Vagina (tissue), 2 donors: Measurements from ENCODE around the gene TMED10. TPM values are rescaled to one million over a fixed set of nuclear protein-coding genes. Genes with fewer than 3 reads are reported as not detected.

Experiments used
- DNase-seq, 2 donors: peaks; one replicate each; pipeline ENCODE4 v3.0.0-alpha.2; 2017; ENCODE audit errors: extremely low spot score in 2 of 2
- H3K27ac ChIP-seq: fragments of 200-600 bp; sonication (generic); one replicate; pipeline ENCODE4 v1.5.1; 2019
- H3K27me3 ChIP-seq: fragments of 200-600 bp; sonication (generic); one replicate; pipeline ENCODE4 v1.5.1; 2019
- H3K36me3 ChIP-seq, 2 donors: fragments of 200-600 bp; sonication (generic); one replicate each; pipeline ENCODE4 v1.5.1; 2017 to 2019
- H3K4me1 ChIP-seq: fragments of 200-600 bp; sonication (generic); one replicate; pipeline ENCODE4 v1.5.1; 2019
- H3K4me3 ChIP-seq, 2 donors: fragments of 200-600 bp; sonication (generic); 1 replicate in 1 of 2; 2 replicates in 1 of 2; pipeline ENCODE4 v1.5.1; 2016 to 2019
- H3K9me3 ChIP-seq: fragments of 200-600 bp; sonication (generic); one replicate; pipeline ENCODE4 v1.5.1; 2019
- CTCF ChIP-seq, 3 experiments: fragments of 450-650 bp in 2 of 3; fragments of 200-600 bp in 1 of 3; sonication (generic) in 1 of 3; IDR thresholded peaks; one replicate each; pipeline ENCODE4 v1.5.1; 2017 to 2019; ENCODE audit warnings: antibody characterized with exemption in 3 of 3, mild to moderate bottlenecking in 2 of 3, moderate library complexity in 2 of 3
- POLR2A ChIP-seq, 2 donors: fragments of 450-650 bp; IDR thresholded peaks; one replicate each; pipeline ENCODE4 v1.6.1; 2017; ENCODE audit warnings: antibody characterized with exemption in 2 of 2, mild to moderate bottlenecking in 2 of 2, moderate library complexity in 2 of 2
- POLR2AphosphoS5 ChIP-seq, 2 donors: sonication (generic); formaldehyde crosslinking; IDR thresholded peaks; one replicate each; pipeline ENCODE4 v1.9.0; 2017; ENCODE audit warnings: antibody characterized with exemption in 2 of 2, mild to moderate bottlenecking in 2 of 2, low read depth in 1 of 2; ENCODE audit not compliant: insufficient read depth in 1 of 2
- intact Hi-C: fragments of 100-400 bp; cut with DNase I; formaldehyde crosslinking; loops from one replicate; pipeline ENCODE4 v1.15.1; 2023
- total RNA-seq: library from RNA; depleted of rRNA; stranded (reverse); fragments of >200 nt; gene quantifications from one replicate; pipeline ENCODE4 v1.2.3, GENCODE V29; 2016

Gene TMED10
- total RNA-seq, 1 donor from 2014 or later, result 249 TPM

- Histone ChIP-seq H3K36me3 (no peaks in the 10 kb centered on the region), H3K4me3 (no peak overlapping the region), H3K27me3 (no peaks in the 10 kb centered on the region), H3K4me1 (peaks cover 32% of the 10 kb centered on the region), H3K9me3 (no peaks in the 10 kb centered on the region), H3K27ac (no peak overlapping the region)
- TF ChIP-seq CTCF (IDR thresholded peaks at IDR 0.05), result no peak
- TF ChIP-seq POLR2A (IDR thresholded peaks at IDR 0.05), result no peak
- no peak for TF ChIP-seq POLR2AphosphoS5 (IDR thresholded peaks at IDR 0.05; ENCODE audit: insufficient read depth in 1 of 2, low read depth in 1 of 2)
- intact Hi-C loops, result no loop called here
- no peak for DNase-seq
Measured at GRCh38 chr14:75196468-75196867, 20.1 kb upstream of the TMED10 start.

GRCh38 chr14:75196064-75196463 is 19.7 kb upstream of the TMED10 start:
- TF ChIP-seq CTCF (IDR thresholded peaks at IDR 0.05) (no peak), POLR2AphosphoS5 (IDR thresholded peaks at IDR 0.05; ENCODE audit: insufficient read depth in 1 of 2, low read depth in 1 of 2) (no peak), POLR2A (IDR thresholded peaks at IDR 0.05) (no peak)
- H3K36me3 ChIP-seq, result no peaks in the 10 kb centered on the region
- intact Hi-C loops, result no loop called here
- no peak for DNase-seq
- H3K27me3 ChIP-seq, result no peaks in the 10 kb centered on the region
- H3K27ac ChIP-seq, result no peak overlapping the region
- peaks cover 29% of the 10 kb centered on the region for H3K4me1 ChIP-seq
- no peak overlapping the region for H3K4me3 ChIP-seq
- H3K9me3 ChIP-seq, result no peaks in the 10 kb centered on the region

- no peaks in the 10 kb centered on the region for H3K9me3 ChIP-seq
- H3K27me3 ChIP-seq, result no peaks in the 10 kb centered on the region
- no peak overlapping the region for H3K4me3 ChIP-seq
- intact Hi-C loops, result no loop called here
- no peaks in the 10 kb centered on the region for H3K4me1 ChIP-seq
- no peak overlapping the region for H3K27ac ChIP-seq
- DNase-seq, result no peak
- no peak for TF ChIP-seq CTCF (IDR thresholded peaks at IDR 0.05)
- TF ChIP-seq POLR2AphosphoS5 (IDR thresholded peaks at IDR 0.05; ENCODE audit: insufficient read depth in 1 of 2, low read depth in 1 of 2), result no peak
- no peak for TF ChIP-seq POLR2A (IDR thresholded peaks at IDR 0.05)
- no peaks in the 10 kb centered on the region for H3K36me3 ChIP-seq
Measured at GRCh38 chr14:75191100-75191499, 14.7 kb upstream of the TMED10 start.

GRCh38 chr14:75190023-75190422 is 13.6 kb upstream of the TMED10 start:
- H3K4me3 ChIP-seq, result no peak overlapping the region
- no peaks in the 10 kb centered on the region for H3K9me3 ChIP-seq
- no peaks in the 10 kb centered on the region for H3K36me3 ChIP-seq
- H3K4me1 ChIP-seq, result no peaks in the 10 kb centered on the region
- intact Hi-C loops, result no loop called here
- no peak overlapping the region for H3K27ac ChIP-seq
- TF ChIP-seq POLR2A (IDR thresholded peaks at IDR 0.05), result no peak
- TF ChIP-seq CTCF (IDR thresholded peaks at IDR 0.05), result no peak
- TF ChIP-seq POLR2AphosphoS5 (IDR thresholded peaks at IDR 0.05; ENCODE audit: insufficient read depth in 1 of 2, low read depth in 1 of 2), result no peak
- no peak for DNase-seq
- no peaks in the 10 kb centered on the region for H3K27me3 ChIP-seq

- no peak overlapping the region for H3K27ac ChIP-seq
- no peaks in the 10 kb centered on the region for H3K36me3 ChIP-seq
- H3K4me1 ChIP-seq, result peaks cover 9% of the 10 kb centered on the region
- no peak overlapping the region for H3K4me3 ChIP-seq
- no peak for TF ChIP-seq POLR2A (IDR thresholded peaks at IDR 0.05)
- TF ChIP-seq POLR2AphosphoS5 (IDR thresholded peaks at IDR 0.05; ENCODE audit: insufficient read depth in 1 of 2, low read depth in 1 of 2), result no peak
- no peak for TF ChIP-seq CTCF (IDR thresholded peaks at IDR 0.05)
- no peak for DNase-seq
- intact Hi-C loops, result no loop called here
- H3K27me3 ChIP-seq, result no peaks in the 10 kb centered on the region
- no peaks in the 10 kb centered on the region for H3K9me3 ChIP-seq
Measured at GRCh38 chr14:75188520-75189268, 12.3 kb upstream of the TMED10 start.
